Cardiac fibroblast (primary cell): ENCODE data around the gene PRMT7.

Experiments
- DNase-seq, 2 donors: peaks; one replicate each; pipeline versions ENCODE4 v3.0.0 to v3.0.0-alpha.2; 2010; ENCODE audit warnings: low read depth in 2 of 2
- H3K4me3 ChIP-seq, 2 donors: replicated peaks in 1 of 2; 1 replicate in 1 of 2; 2 replicates in 1 of 2; pipeline ENCODE4 v1.5.1; 2011; ENCODE audit warnings: low read depth in 2 of 2, low read length in 2 of 2, mild to moderate bottlenecking in 2 of 2, moderate library complexity in 1 of 2
- CTCF ChIP-seq: IDR thresholded peaks from one replicate; pipeline ENCODE4 v1.5.1; 2011; ENCODE audit warnings: low read depth, mild to moderate bottlenecking, low read length, inconsistent platforms

PRMT7 gene

GRCh38 chr16:68342620-68343019 lies 31.8 kb downstream of the PRMT7 start:
- no peak for TF ChIP-seq CTCF
- H3K4me3 ChIP-seq = no peak overlapping the region
- no peak for DNase-seq

GRCh38 chr16:68343137-68343536 lies 32.3 kb downstream of the PRMT7 start:
- H3K4me3 ChIP-seq = no peak overlapping the region
- no peak for TF ChIP-seq CTCF

GRCh38 chr16:68344252-68344651 lies 33.4 kb downstream of the PRMT7 start:
- no peak for TF ChIP-seq CTCF
- H3K4me3 ChIP-seq = no peak overlapping the region
- no peak for DNase-seq

More at GRCh38 chr16:68343137-68343536, 32.3 kb downstream of the PRMT7 start:
- no peak for DNase-seq

GRCh38 chr16:68345351-68345810 lies 34.6 kb downstream of the PRMT7 start:
- no peak for DNase-seq
- TF ChIP-seq CTCF = no peak

GRCh38 chr16:68345958-68346635 lies 35.3 kb downstream of the PRMT7 start:
- H3K4me3 ChIP-seq = no peak overlapping the region
- TF ChIP-seq CTCF = no peak
- no peak for DNase-seq

More at GRCh38 chr16:68345351-68345810, 34.6 kb downstream of the PRMT7 start:
- no peak overlapping the region for H3K4me3 ChIP-seq

GRCh38 chr16:68346892-68347480 lies 36.2 kb downstream of the PRMT7 start:
- no peak for DNase-seq
- H3K4me3 ChIP-seq = no peak overlapping the region
- no peak for TF ChIP-seq CTCF
